OCI-LY3 (cell line): ENCODE results near the gene SPTBN2.

Experiments
- CTCF ChIP-seq: fragments of 200-600, 300-600 bp; sonication (generic); IDR thresholded peaks from 2 replicates; pipeline ENCODE4 v1.5.1; 2014; ENCODE audit warnings: antibody characterized with exemption, low read length, low read depth
- EZH2phosphoT487 ChIP-seq: fragments of 200-600 bp; shearing (Covaris generic); IDR thresholded peaks from 2 replicates; pipeline ENCODE4 v1.6.1; 2018; ENCODE audit warnings: antibody characterized with exemption, mixed run types, low read depth

DNA sequence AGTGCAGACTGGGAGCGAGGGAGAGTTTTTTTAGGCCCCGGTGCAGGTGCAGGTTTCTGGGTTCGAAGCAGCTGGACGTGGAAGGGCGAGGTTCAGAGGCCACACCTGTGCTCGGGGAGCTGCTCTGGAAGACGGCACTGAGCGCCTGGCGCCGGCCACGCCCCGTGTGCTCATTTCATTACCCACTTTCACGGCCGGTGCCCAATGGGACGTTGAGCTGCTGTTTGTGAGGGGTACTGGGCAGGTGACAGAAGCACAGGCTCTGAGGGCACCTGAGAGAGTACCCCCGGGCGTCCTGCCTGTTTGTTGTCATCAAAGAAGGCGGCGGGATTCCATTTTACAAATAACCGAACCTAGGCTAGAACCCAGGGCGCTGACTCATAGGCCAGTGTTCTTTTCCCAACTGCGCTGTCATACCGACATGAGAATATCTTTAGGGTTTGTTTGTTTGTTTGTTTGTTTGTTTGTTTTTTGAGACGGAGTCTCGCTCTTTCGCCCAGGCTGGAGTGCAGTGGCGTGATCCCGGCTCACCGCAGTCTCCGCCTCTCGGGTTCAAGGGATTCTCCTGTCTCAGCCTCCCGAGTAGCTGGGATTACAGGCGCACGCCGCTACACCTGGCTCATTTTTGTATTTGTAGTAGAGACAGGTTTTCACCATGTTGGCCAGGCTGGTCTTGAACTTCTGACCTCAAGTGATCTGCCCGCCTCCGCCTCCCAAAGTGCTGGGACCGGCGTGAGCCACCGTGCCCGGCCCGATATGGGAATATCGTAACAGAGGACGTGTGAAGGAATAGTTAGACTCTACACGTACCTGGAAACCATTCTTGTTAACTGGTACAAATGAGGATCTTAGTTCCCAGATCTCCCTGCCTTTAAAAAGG, 16.6 kb upstream of the SPTBN2 start:
- TF ChIP-seq CTCF (no peak), EZH2phosphoT487 (no peak)
